ENCODE measurements around the gene RASAL2. TPM values are rescaled to one million over a fixed set of nuclear protein-coding genes. Genes with fewer than 3 reads are reported as not detected.
"Not testable (repeated sequence)": the region's sequence is repeated elsewhere in the genome, so short reads cannot be mapped to it uniquely, and the experiment has no call there.

The RASAL2 gene
- total and polyA plus RNA-seq, 4 experiments from 2014 or later: 0.28 to 0.32 TPM; not detected in 2

DNA sequence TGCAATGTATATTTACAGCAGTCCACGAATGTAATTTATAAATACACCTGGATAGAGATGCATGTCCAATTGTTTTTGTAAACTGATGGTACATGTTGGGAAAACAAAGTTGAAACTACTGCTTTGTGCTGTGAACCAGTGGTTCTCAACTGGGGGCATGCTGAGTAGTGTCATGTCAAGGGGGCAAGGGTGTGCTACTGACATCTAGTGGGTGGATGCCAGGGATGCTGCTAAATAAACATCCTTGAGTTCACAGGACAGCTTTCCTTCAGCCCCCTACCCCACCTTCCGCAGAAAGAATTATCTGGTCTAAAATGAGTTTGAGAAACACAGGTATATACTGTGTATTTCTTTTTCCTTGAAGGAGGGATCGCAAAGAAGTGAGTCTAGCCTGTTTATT lies 95.9 kb downstream of the RASAL2 start:
- no peaks in the 10 kb centered on the region for H3K36me3 Mint-ChIP-seq
- no peak overlapping the region for H3K27ac Mint-ChIP-seq
- no peaks in the 10 kb centered on the region for H3K36me3 ChIP-seq (ENCODE audit: insufficient read depth, low read length)
- H3K9me3 Mint-ChIP-seq: peaks cover 0 to 6% (median 1%) of the 10 kb centered on the region in 8 donors
- ChIA-PET CTCF (ENCODE audit: partially characterized antibody) (no interaction called here), POLR2A (ENCODE audit: partially characterized antibody) (no interaction called here)
- intact Hi-C loops (cut with micrococcal nuclease): no loop called here
- H3K27ac ChIP-seq (ENCODE audit: low read depth, low read length): no peak overlapping the region
- no peaks in the 10 kb centered on the region for H3K9me3 ChIP-seq (ENCODE audit: control insufficient read depth in 1 of 2, low read length in 2 of 2)
- H3K27me3 Mint-ChIP-seq: peaks cover 0 to 1% of the 10 kb centered on the region in 2 donors
- no peaks in the 10 kb centered on the region for H3K4me1 Mint-ChIP-seq
- no peaks in the 10 kb centered on the region for H3K27me3 ChIP-seq (ENCODE audit: insufficient read depth, low read length)
- DNase-seq: no peak
- H3K4me3 ChIP-seq (ENCODE audit: low read length in 2 of 2): no peak overlapping the region
- no peaks in the 10 kb centered on the region for H3K4me1 ChIP-seq (ENCODE audit: insufficient read depth, low read length)
- H3K4me3 Mint-ChIP-seq: no peak overlapping the region

DNA sequence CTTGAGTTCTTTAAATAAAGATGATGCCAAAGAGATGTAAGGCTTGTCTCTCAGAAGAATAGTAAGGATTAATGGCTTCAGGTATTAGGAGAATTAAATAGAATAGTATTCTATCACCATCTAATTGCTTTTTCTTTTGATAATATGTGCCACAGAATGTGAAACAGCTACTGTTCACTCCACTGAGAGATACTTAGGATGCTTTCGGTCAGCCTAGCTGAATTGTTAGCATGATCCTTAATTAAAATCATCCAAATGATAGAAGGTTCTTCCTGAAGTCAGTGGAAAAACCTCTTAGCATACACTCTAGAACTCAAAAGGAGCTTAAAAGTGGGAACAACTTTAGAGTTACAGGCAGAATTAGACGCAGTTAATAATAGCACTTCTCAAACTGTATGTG lies 97.0 kb downstream of the RASAL2 start:
- POLR2A ChIA-PET (ENCODE audit: partially characterized antibody): no interaction called here
- H3K27ac Mint-ChIP-seq: no peak overlapping the region
- no peak overlapping the region for H3K4me3 ChIP-seq (ENCODE audit: low read length in 2 of 2)
- CTCF ChIA-PET (ENCODE audit: partially characterized antibody): no interaction called here
- no peaks in the 10 kb centered on the region for H3K36me3 ChIP-seq (ENCODE audit: insufficient read depth, low read length)
- no peaks in the 10 kb centered on the region for H3K4me1 ChIP-seq (ENCODE audit: insufficient read depth, low read length)
- H3K27me3 ChIP-seq (ENCODE audit: insufficient read depth, low read length): no peaks in the 10 kb centered on the region
- peaks cover 0 to 6% (median under 1%) of the 10 kb centered on the region in 8 donors for H3K9me3 Mint-ChIP-seq
- no peaks in the 10 kb centered on the region for H3K9me3 ChIP-seq (ENCODE audit: control insufficient read depth in 1 of 2, low read length in 2 of 2)
- no peaks in the 10 kb centered on the region for H3K4me1 Mint-ChIP-seq
- H3K36me3 Mint-ChIP-seq: no peaks in the 10 kb centered on the region
- intact Hi-C loops (cut with micrococcal nuclease): no loop called here
- H3K4me3 Mint-ChIP-seq: no peak overlapping the region
- peaks cover 0 to 1% of the 10 kb centered on the region in 2 donors for H3K27me3 Mint-ChIP-seq
- no peak overlapping the region for H3K27ac ChIP-seq (ENCODE audit: low read depth, low read length)
- DNase-seq: no peak

DNA sequence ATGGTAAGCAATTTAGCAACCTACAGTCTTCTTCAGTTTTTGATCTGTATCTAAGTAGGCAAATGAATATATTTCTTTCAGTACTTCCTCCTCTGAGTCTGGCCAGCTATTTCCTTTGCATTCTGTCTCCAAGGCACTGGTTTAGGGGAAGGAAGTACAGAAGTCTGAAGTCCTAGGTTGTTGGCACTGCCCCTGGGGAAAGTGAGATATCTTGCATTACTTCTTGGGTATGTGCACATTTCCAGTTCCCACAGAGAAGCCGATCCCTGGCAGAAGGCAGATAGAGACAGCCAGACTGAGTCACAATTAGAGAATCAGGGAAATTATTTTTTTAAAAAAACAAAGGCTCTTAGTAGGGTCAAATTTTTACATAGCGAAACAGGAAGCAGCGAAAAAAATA lies 98.8 kb downstream of the RASAL2 start:
- H3K27me3 ChIP-seq (ENCODE audit: insufficient read depth, low read length): no peaks in the 10 kb centered on the region
- Mint-ChIP-seq H3K4me1 (no peaks in the 10 kb centered on the region), H3K9me3 (peaks cover 0 to 5% (median under 1%) of the 10 kb centered on the region in 8 donors), H3K27ac (no peak overlapping the region), H3K36me3 (no peaks in the 10 kb centered on the region), H3K4me3 (no peak overlapping the region), H3K27me3 (peaks cover 0 to 1% of the 10 kb centered on the region in 2 donors)
- no peak overlapping the region for H3K27ac ChIP-seq (ENCODE audit: low read depth, low read length)
- H3K4me1 ChIP-seq (ENCODE audit: insufficient read depth, low read length): no peaks in the 10 kb centered on the region
- no peak for DNase-seq
- H3K36me3 ChIP-seq (ENCODE audit: insufficient read depth, low read length): no peaks in the 10 kb centered on the region
- H3K4me3 ChIP-seq (ENCODE audit: low read length in 2 of 2): no peak overlapping the region
- intact Hi-C loops (cut with micrococcal nuclease): no loop called here
- POLR2A ChIA-PET (ENCODE audit: partially characterized antibody): no interaction called here
- H3K9me3 ChIP-seq (ENCODE audit: control insufficient read depth in 1 of 2, low read length in 2 of 2): no peaks in the 10 kb centered on the region
- CTCF ChIA-PET (ENCODE audit: partially characterized antibody): no interaction called here

DNA sequence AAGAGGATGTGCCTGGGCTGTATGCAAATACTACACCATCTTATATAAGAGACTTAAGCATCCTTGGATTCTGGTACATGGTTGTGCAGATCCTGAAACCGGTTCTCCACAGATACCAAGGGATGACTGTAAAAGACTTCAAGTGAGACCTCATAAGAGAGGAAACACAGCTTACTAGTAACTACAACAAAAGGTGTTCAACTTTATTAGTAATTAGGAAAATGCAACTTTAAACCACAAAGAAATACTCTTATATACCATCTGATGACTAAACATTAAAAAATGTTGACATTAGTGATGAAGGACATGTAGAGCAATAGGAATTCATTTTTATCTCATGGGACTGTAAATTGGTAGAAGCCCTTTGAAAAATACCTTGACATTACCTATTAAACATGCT lies 102.7 kb downstream of the RASAL2 start:
- no peak overlapping the region for H3K27ac Mint-ChIP-seq
- no peaks in the 10 kb centered on the region for H3K4me1 Mint-ChIP-seq
- CTCF ChIA-PET (ENCODE audit: partially characterized antibody): no interaction called here
- Histone ChIP-seq H3K27ac (ENCODE audit: low read depth, low read length) (no peak overlapping the region), H3K4me3 (ENCODE audit: low read length in 2 of 2) (no peak overlapping the region), H3K9me3 (ENCODE audit: control insufficient read depth in 1 of 2, low read length in 2 of 2) (no peaks in the 10 kb centered on the region), H3K27me3 (ENCODE audit: insufficient read depth, low read length) (no peaks in the 10 kb centered on the region), H3K4me1 (ENCODE audit: insufficient read depth, low read length) (no peaks in the 10 kb centered on the region), H3K36me3 (ENCODE audit: insufficient read depth, low read length) (no peaks in the 10 kb centered on the region)
- POLR2A ChIA-PET (ENCODE audit: partially characterized antibody): no interaction called here
- DNase-seq: no peak
- intact Hi-C loops (cut with micrococcal nuclease): no loop called here
- no peaks in the 10 kb centered on the region for H3K36me3 Mint-ChIP-seq
- peaks cover 0 to 1% of the 10 kb centered on the region in 2 donors for H3K27me3 Mint-ChIP-seq
- H3K9me3 Mint-ChIP-seq: peaks cover 5 to 20% (median 9%) of the 10 kb centered on the region in 8 donors
- H3K4me3 Mint-ChIP-seq: no peak overlapping the region

DNA sequence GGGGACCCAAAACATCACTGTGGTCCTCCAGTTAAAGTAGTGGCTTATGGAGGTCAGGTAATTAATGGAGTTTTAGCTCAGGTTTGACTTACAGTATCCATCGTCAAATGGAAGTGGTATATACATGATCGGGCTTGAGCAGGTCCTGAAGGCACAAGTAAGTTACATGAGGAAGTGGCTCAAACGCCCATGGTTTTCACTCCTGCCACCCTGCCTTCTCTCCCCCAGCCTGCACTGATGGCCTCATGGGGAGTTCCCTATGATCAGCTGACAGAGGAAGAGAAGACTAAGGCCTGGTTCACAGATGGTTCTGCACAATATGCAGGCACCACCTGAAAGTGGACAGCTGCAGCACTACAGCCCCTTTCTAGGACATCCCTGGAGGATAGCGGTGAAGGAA lies 108.2 kb downstream of the RASAL2 start:
- H3K27me3 Mint-ChIP-seq; H3K4me1 ChIP-seq (ENCODE audit: insufficient read depth, low read length); H3K4me3 ChIP-seq (ENCODE audit: low read length in 2 of 2); H3K4me1 Mint-ChIP-seq; H3K9me3 ChIP-seq (ENCODE audit: control insufficient read depth in 1 of 2, low read length in 2 of 2); POLR2A ChIA-PET (ENCODE audit: partially characterized antibody); H3K4me3 Mint-ChIP-seq; CTCF ChIA-PET (ENCODE audit: partially characterized antibody); DNase-seq; intact Hi-C loops (cut with micrococcal nuclease); H3K36me3 Mint-ChIP-seq; H3K27ac ChIP-seq (ENCODE audit: low read depth, low read length); H3K36me3 ChIP-seq (ENCODE audit: insufficient read depth, low read length); H3K27me3 ChIP-seq (ENCODE audit: insufficient read depth, low read length): not testable (repeated sequence)
- H3K9me3 Mint-ChIP-seq: peaks cover 7 to 37% (median 17%) of the 10 kb centered on the region in 8 donors
- peak overlapping the region in 2 of 7 donors; percentile 16 to 29 for H3K27ac Mint-ChIP-seq

DNA sequence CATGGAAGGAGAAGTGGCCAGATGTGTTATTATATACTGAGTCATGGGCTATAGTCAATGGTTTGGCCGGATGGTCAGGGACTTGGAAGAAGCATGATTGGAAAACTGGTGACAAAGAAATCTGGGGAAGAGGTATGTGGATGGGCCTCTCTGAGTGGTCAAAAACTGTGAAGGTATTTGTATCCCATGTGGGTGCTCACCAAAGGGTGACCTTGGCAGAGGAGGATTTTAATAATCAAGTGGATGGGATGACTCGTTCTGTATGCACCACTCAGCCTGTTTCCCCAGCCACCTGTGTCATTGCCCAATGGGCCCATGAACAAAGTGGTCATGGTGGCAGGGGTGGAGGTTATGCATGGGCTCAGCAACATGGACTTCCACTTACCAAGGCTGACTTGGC lies 108.6 kb downstream of the RASAL2 start:
- H3K4me1 ChIP-seq (ENCODE audit: insufficient read depth, low read length); H3K27me3 Mint-ChIP-seq; H3K4me3 Mint-ChIP-seq; DNase-seq; H3K27ac ChIP-seq (ENCODE audit: low read depth, low read length); CTCF ChIA-PET (ENCODE audit: partially characterized antibody); POLR2A ChIA-PET (ENCODE audit: partially characterized antibody); H3K4me1 Mint-ChIP-seq; H3K36me3 ChIP-seq (ENCODE audit: insufficient read depth, low read length); H3K4me3 ChIP-seq (ENCODE audit: low read length in 2 of 2); H3K27me3 ChIP-seq (ENCODE audit: insufficient read depth, low read length); H3K36me3 Mint-ChIP-seq; intact Hi-C loops (cut with micrococcal nuclease); H3K9me3 ChIP-seq (ENCODE audit: control insufficient read depth in 1 of 2, low read length in 2 of 2): not testable (repeated sequence)
- Mint-ChIP-seq H3K9me3 (peaks cover 7 to 40% (median 16%) of the 10 kb centered on the region in 8 donors), H3K27ac (peak overlapping the region in 1 of 7 donors; percentile 29)

DNA sequence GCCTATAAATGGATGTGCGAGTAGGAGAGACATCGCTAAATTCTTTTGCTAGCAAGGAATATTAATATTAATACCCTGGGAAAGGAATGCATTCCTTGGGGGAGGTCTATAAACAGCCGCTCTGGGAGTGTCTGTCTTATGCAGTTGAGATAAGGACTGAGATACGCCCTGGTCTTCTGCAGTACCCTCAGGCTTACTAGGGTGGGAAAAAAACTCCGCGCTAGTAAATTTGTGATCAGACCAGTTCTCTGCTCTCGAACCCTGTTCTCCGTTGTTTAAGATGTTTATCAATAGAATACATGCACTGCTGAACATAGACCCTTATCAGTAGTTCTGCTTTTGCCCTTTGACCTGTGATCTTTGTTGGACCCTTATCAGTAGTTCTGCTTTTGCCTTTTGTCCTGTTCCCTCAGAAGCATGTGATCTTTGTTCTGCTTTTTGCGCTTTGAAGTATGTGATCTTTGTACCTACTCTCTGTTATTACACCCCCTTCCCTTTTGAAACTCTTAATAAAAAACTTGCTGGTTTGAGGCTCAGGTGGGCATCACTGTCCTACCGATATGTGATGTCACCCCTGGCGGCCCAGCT lies 114.5 kb downstream of the RASAL2 start:
- H3K4me1 Mint-ChIP-seq; H3K27me3 ChIP-seq (ENCODE audit: insufficient read depth, low read length); POLR2A ChIA-PET (ENCODE audit: partially characterized antibody); H3K4me3 Mint-ChIP-seq; CTCF ChIA-PET (ENCODE audit: partially characterized antibody); H3K4me1 ChIP-seq (ENCODE audit: insufficient read depth, low read length); DNase-seq; H3K36me3 Mint-ChIP-seq; H3K4me3 ChIP-seq (ENCODE audit: low read length in 2 of 2); intact Hi-C loops (cut with micrococcal nuclease); H3K9me3 ChIP-seq (ENCODE audit: control insufficient read depth in 1 of 2, low read length in 2 of 2); H3K27ac ChIP-seq (ENCODE audit: low read depth, low read length); H3K36me3 ChIP-seq (ENCODE audit: insufficient read depth, low read length); H3K27me3 Mint-ChIP-seq: not testable (repeated sequence)
- peaks cover 5 to 53% (median 35%) of the 10 kb centered on the region in 8 donors for H3K9me3 Mint-ChIP-seq
- peak overlapping the region in 1 of 7 donors; percentile 5 for H3K27ac Mint-ChIP-seq

DNA sequence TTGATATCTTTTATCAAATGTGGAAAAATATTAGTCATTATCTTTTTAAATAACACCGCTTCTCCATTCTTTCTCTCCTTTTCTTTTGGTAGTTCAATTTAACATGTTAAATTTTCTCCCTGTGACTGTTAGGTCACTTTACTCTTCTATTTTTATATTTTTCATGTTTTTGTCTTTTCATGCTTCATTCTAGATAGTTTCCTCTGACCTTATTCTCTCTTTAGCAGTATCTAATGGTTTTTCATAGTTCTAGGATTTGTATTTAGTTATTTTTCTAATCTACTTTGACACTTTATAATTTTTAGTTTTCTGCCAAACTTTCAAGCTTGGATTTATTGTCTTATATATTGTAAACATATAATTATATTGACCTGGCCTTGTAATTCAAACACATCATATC lies 116.0 kb downstream of the RASAL2 start:
- Mint-ChIP-seq H3K4me3 (no peak overlapping the region), H3K9me3 (peaks cover 5 to 53% (median 35%) of the 10 kb centered on the region in 8 donors), H3K27me3 (no peaks in the 10 kb centered on the region), H3K4me1 (no peaks in the 10 kb centered on the region), H3K36me3 (peaks cover 0 to 4% of the 10 kb centered on the region in 2 donors), H3K27ac (no peak overlapping the region)
- POLR2A ChIA-PET (ENCODE audit: partially characterized antibody): no interaction called here
- CTCF ChIA-PET (ENCODE audit: partially characterized antibody): no interaction called here
- Histone ChIP-seq H3K27ac (ENCODE audit: low read depth, low read length) (no peak overlapping the region), H3K4me3 (ENCODE audit: low read length in 2 of 2) (no peak overlapping the region), H3K9me3 (ENCODE audit: control insufficient read depth in 1 of 2, low read length in 2 of 2) (no peaks in the 10 kb centered on the region), H3K36me3 (ENCODE audit: insufficient read depth, low read length) (no peaks in the 10 kb centered on the region), H3K4me1 (ENCODE audit: insufficient read depth, low read length) (no peaks in the 10 kb centered on the region), H3K27me3 (ENCODE audit: insufficient read depth, low read length) (no peaks in the 10 kb centered on the region)
- no peak for DNase-seq
- intact Hi-C loops (cut with micrococcal nuclease): no loop called here
